ENCODE results near the gene ANKIB1.

Gene ANKIB1

DNA sequence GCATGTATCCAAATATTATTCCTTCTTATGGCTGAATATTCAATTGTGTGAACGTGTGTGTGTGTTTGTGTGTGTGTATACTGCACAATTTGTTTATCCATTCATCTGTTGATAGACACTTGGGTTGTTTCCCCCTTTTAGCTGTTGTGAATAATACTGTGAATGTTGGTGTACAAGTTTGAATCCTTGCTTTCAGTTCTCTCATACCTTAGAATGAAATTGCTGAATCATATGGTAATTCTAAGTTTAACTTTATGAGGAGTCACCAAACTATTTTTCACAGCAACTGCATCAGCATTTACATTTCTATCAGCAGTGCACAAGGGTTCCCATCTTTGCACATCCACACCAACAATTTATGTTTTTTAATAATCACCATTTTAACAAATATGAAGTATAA lies 114.6 kb downstream of the ANKIB1 start:
- H3K79me2 ChIP-seq (ENCODE audit: control insufficient read depth, low read length) = no peaks in the 10 kb centered on the region
- no peaks in the 10 kb centered on the region for H3K9me3 ChIP-seq (ENCODE audit: control insufficient read depth, insufficient read depth, low read length)
- no peak overlapping the region for H3K4me3 ChIP-seq (ENCODE audit: low read length)
- no peak overlapping the region for H3K4me2 ChIP-seq (ENCODE audit: low read length)
- H3F3A ChIP-seq (ENCODE audit: control insufficient read depth, insufficient read depth) = no peaks in the 10 kb centered on the region
- TF ChIP-seq, protein P1, sequence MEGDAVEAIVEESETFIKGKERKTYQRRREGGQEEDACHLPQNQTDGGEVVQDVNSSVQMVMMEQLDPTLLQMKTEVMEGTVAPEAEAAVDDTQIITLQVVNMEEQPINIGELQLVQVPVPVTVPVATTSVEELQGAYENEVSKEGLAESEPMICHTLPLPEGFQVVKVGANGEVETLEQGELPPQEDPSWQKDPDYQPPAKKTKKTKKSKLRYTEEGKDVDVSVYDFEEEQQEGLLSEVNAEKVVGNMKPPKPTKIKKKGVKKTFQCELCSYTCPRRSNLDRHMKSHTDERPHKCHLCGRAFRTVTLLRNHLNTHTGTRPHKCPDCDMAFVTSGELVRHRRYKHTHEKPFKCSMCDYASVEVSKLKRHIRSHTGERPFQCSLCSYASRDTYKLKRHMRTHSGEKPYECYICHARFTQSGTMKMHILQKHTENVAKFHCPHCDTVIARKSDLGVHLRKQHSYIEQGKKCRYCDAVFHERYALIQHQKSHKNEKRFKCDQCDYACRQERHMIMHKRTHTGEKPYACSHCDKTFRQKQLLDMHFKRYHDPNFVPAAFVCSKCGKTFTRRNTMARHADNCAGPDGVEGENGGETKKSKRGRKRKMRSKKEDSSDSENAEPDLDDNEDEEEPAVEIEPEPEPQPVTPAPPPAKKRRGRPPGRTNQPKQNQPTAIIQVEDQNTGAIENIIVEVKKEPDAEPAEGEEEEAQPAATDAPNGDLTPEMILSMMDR (IDR thresholded peaks at IDR 0.05; ENCODE audit: low read depth, low read length, poor library complexity, severe bottlenecking) = no peak
- no peak for TF ChIP-seq EZH2phosphoT487 (IDR thresholded peaks at IDR 0.05; ENCODE audit: borderline replicate concordance, low read length)
- no peaks in the 10 kb centered on the region for H3K9me2 ChIP-seq (replicated peaks; ENCODE audit: control insufficient read depth, low read length)
- H3K36me3 ChIP-seq (ENCODE audit: control insufficient read depth, low read length) = peaks cover 17% of the 10 kb centered on the region
- no peaks in the 10 kb centered on the region for H3K4me1 ChIP-seq (ENCODE audit: control insufficient read depth, low read length)
- H3K27me3 ChIP-seq (ENCODE audit: control insufficient read depth, low read length) = no peaks in the 10 kb centered on the region
- no peaks in the 10 kb centered on the region for H4K20me1 ChIP-seq (ENCODE audit: control insufficient read depth, insufficient read depth, low read depth, low read length)
- no peak overlapping the region for H3K27ac ChIP-seq (ENCODE audit: low read depth, low read length)

DNA sequence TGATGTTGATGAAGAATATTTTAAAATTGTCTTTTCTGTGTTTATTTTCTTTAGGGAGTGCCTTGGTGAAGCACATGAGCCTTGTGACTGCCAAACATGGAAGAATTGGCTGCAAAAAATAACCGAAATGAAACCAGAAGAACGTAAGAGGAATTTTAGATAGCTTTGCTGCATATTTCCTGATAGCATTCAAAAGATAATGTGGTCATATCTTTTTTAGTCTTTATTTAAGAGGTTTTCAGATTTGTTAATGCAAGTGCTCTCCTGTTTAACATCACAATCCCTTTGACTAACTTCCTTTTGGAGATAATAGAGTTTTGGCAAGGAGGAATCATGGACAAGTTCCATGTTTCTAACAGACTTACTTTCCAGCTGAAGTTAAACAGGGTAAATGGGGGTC lies 116.4 kb downstream of the ANKIB1 start:
- Histone ChIP-seq H3K4me3 (ENCODE audit: low read length) (no peak overlapping the region), H3K27ac (ENCODE audit: low read depth, low read length) (no peak overlapping the region)
- TF ChIP-seq, protein P1 (IDR thresholded peaks at IDR 0.05; ENCODE audit: low read depth, low read length, poor library complexity, severe bottlenecking) = no peak

DNA sequence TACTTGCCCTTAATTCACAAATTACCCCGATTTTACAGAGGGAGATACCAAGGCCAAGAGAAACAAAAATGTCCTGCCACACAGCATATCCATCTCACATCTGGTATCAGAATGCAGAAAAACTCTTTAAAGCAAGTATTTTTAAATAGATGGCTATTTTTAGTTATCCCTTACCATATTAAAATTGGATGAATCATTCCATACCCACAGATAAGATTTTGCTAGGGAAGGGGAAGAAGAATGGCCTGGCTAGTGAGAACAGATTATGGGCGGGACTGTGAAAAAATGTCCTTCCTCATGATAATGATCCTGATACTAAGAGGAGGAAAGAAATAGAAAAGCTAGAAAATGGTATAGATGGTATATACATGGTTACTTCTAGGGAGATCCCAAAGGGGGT lies 121.0 kb downstream of the ANKIB1 start:
- Histone ChIP-seq H3K9me3 (ENCODE audit: control insufficient read depth, insufficient read depth, low read length) (no peaks in the 10 kb centered on the region), H3K9me2 (replicated peaks; ENCODE audit: control insufficient read depth, low read length) (no peaks in the 10 kb centered on the region), H4K20me1 (ENCODE audit: control insufficient read depth, insufficient read depth, low read depth, low read length) (no peaks in the 10 kb centered on the region), H3K4me3 (ENCODE audit: low read length) (no peak overlapping the region), H3F3A (ENCODE audit: control insufficient read depth, insufficient read depth) (no peaks in the 10 kb centered on the region), H3K27me3 (ENCODE audit: control insufficient read depth, low read length) (no peaks in the 10 kb centered on the region), H3K4me2 (ENCODE audit: low read length) (no peak overlapping the region), H3K27ac (ENCODE audit: low read depth, low read length) (no peak overlapping the region), H3K4me1 (ENCODE audit: control insufficient read depth, low read length) (no peaks in the 10 kb centered on the region), H3K36me3 (ENCODE audit: control insufficient read depth, low read length) (peaks cover 19% of the 10 kb centered on the region), H3K79me2 (ENCODE audit: control insufficient read depth, low read length) (no peaks in the 10 kb centered on the region)
- TF ChIP-seq, protein P1 (IDR thresholded peaks at IDR 0.05; ENCODE audit: low read depth, low read length, poor library complexity, severe bottlenecking) = no peak
- TF ChIP-seq EZH2phosphoT487 (IDR thresholded peaks at IDR 0.05; ENCODE audit: borderline replicate concordance, low read length) = no peak

More for the DNA sequence above, 116.4 kb downstream of the ANKIB1 start:
- Histone ChIP-seq H3K4me1 (ENCODE audit: control insufficient read depth, low read length) (no peaks in the 10 kb centered on the region), H3K36me3 (ENCODE audit: control insufficient read depth, low read length) (peaks cover 14% of the 10 kb centered on the region), H3K9me3 (ENCODE audit: control insufficient read depth, insufficient read depth, low read length) (no peaks in the 10 kb centered on the region), H3K4me2 (ENCODE audit: low read length) (no peak overlapping the region), H3K79me2 (ENCODE audit: control insufficient read depth, low read length) (no peaks in the 10 kb centered on the region), H3K9me2 (replicated peaks; ENCODE audit: control insufficient read depth, low read length) (no peaks in the 10 kb centered on the region), H4K20me1 (ENCODE audit: control insufficient read depth, insufficient read depth, low read depth, low read length) (no peaks in the 10 kb centered on the region), H3F3A (ENCODE audit: control insufficient read depth, insufficient read depth) (no peaks in the 10 kb centered on the region), H3K27me3 (ENCODE audit: control insufficient read depth, low read length) (no peaks in the 10 kb centered on the region)

DNA sequence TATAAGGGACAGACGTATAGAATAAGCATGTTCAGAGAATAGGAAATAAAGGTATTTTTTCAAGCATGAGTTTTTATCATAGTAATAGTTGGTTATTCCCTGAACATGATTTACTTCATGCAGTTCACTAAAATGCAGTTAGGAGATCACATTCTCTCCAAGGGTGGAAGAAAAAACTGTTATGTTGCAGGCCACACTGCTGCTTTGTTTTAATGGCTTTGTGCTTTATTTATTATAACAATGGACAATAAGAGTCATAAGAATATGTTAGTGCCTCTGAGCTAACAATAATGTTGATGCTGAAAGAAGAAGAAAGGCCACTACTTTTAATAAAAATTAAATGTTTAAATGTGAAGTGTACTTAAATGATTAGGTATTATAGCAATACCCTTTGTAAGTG lies 123.0 kb downstream of the ANKIB1 start:
- Histone ChIP-seq H3K4me2 (ENCODE audit: low read length) (no peak overlapping the region), H3K27me3 (ENCODE audit: control insufficient read depth, low read length) (no peaks in the 10 kb centered on the region), H4K20me1 (ENCODE audit: control insufficient read depth, insufficient read depth, low read depth, low read length) (no peaks in the 10 kb centered on the region), H3K27ac (ENCODE audit: low read depth, low read length) (no peak overlapping the region), H3K79me2 (ENCODE audit: control insufficient read depth, low read length) (no peaks in the 10 kb centered on the region), H3K36me3 (ENCODE audit: control insufficient read depth, low read length) (peaks cover 12% of the 10 kb centered on the region), H3K9me3 (ENCODE audit: control insufficient read depth, insufficient read depth, low read length) (no peaks in the 10 kb centered on the region), H3K9me2 (replicated peaks; ENCODE audit: control insufficient read depth, low read length) (no peaks in the 10 kb centered on the region), H3K4me1 (ENCODE audit: control insufficient read depth, low read length) (no peaks in the 10 kb centered on the region), H3K4me3 (ENCODE audit: low read length) (no peak overlapping the region), H3F3A (ENCODE audit: control insufficient read depth, insufficient read depth) (no peaks in the 10 kb centered on the region)
- TF ChIP-seq, protein P1 (IDR thresholded peaks at IDR 0.05; ENCODE audit: low read depth, low read length, poor library complexity, severe bottlenecking) = no peak
- TF ChIP-seq EZH2phosphoT487 (IDR thresholded peaks at IDR 0.05; ENCODE audit: borderline replicate concordance, low read length) = no peak

Data from DOHH2 (cell line).